GM12865 (cell line): ENCODE results near the gene TMEM151A.

Experiments
- DNase-seq: peaks from one replicate; pipeline ENCODE4 v3.0.0; 2010; ENCODE audit warnings: low read depth
- H3K4me3 ChIP-seq: 2 replicates; pipeline ENCODE4 v1.5.1; 2011; ENCODE audit warnings: mild to moderate bottlenecking, low read depth, low read length, control low read depth
- TF ChIP-seq, protein P1 (sequence below): IDR thresholded peaks from 2 replicates; pipeline ENCODE4 v1.5.1; 2011; ENCODE audit warnings: low read length, control low read depth, low read depth, inconsistent platforms; ENCODE audit not compliant: insufficient read depth; ENCODE audit errors: missing control alignments

TMEM151A gene

DNA sequence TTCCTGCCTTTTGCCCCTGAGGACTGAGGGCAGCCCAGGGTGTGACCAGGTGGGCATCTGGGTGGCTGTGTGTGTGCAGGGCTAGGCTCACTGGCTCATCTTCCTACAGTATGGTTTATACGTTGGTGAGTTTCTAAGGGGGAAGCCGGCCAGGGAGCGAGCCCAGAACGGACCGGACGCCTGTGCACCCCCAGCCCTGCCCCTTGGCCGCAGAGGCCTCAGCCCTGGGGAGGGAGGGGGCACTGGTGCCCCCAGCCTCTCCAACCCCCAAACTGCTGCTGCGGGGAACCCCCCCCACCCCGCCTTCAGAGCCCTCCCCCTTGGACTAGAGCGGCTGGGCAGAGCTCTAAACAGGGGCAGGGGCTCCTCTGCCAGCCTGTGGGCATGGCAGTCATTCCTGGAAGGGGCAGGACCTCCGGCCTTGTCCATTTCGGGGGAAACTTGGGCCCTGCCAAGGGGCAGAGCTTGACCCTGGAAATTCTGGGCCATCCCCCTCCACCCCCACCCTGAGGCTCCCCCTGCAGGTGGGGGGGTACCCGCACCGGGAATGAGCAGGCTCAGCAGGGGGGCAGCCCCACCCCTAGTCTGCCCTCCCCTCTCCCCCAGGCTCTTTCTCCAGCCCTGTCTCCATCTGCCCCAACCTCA, 8.1 kb upstream of the TMEM151A start:
- TF ChIP-seq, protein P1, sequence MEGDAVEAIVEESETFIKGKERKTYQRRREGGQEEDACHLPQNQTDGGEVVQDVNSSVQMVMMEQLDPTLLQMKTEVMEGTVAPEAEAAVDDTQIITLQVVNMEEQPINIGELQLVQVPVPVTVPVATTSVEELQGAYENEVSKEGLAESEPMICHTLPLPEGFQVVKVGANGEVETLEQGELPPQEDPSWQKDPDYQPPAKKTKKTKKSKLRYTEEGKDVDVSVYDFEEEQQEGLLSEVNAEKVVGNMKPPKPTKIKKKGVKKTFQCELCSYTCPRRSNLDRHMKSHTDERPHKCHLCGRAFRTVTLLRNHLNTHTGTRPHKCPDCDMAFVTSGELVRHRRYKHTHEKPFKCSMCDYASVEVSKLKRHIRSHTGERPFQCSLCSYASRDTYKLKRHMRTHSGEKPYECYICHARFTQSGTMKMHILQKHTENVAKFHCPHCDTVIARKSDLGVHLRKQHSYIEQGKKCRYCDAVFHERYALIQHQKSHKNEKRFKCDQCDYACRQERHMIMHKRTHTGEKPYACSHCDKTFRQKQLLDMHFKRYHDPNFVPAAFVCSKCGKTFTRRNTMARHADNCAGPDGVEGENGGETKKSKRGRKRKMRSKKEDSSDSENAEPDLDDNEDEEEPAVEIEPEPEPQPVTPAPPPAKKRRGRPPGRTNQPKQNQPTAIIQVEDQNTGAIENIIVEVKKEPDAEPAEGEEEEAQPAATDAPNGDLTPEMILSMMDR = no peak
- DNase-seq = no peak
- no peak overlapping the region for H3K4me3 ChIP-seq

DNA sequence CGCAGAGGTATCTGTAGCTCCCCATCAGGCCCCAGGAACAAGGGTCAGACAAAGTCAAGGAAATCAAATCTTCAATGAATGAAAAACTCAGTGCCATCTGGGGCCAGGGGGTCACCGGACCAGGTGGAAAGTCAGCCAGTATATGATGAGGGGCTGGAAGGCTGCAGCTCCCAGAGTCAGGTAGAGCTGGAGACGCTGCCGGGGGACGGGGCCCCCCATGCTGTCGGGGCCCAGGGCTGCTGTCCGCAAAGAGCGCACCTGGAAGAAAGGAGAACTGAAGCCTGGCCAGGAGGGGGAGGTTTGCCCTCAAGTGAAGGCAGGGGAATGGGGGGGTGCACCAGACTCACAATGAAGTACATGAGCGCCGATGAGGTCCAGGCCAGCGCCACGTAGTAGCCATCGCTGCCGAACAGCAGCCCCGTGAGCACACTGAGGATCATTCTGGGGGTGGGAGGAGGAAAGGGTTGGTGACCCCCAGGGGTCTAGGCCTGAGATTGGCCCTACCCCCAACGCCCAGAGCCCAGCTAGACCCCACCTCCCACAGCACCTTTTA, 7.1 kb upstream of the TMEM151A start:
- DNase-seq = no peak
- no peak overlapping the region for H3K4me3 ChIP-seq
- TF ChIP-seq, protein P1 = no peak

DNA sequence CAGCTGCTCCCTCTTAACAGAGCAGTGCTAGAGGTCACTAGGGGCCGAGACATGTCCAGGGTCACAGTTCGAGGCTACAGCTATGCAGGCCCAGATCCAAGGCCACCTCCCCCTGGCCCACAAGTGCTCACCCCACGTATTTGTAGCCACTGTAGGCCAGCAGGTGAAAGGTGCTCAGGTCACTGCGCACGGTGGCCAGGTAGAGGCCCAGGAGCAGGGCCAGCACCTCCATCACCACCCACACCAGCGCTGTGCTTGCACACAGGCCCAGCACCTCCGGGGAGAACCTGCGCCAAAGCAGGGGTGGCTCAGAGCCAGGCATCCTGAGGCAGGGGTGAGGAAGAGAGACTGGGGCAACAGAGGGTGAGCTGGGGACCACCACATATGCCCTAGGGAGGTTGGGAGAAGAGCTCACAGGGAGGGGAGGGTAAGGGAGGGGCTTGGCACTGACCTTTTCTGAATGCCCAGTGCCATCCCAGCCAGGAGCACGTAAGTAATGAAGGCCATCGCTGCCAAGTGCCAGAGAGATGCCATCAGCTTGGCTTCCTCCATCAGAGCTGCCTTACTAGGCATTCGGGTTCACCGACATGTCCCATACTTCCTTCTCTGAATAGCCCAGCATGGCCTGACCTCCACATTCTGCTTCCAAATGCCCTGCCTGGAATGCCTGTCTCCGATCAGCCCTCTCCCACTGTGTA, 6.3 kb upstream of the TMEM151A start:
- no peak for DNase-seq
- TF ChIP-seq, protein P1 = no peak

DNA sequence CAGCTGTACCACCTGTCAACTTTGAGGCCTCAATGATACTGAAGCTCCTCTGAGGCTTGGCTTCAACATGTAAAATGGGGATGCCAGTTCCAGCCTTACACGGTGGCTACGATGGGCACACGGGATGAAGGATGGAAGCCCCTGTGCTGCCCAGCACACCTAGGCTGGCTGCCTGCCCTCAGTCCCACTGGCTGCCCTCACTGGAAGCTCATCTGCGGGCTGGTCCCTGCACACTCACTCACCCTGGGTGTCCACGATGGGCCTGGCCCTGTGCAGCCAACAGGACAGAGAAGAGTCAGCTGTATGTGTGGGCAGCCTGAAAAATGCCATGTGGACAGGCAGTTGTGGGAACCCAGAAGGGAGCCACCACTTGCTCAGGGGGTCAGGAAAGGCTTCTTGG, 5.0 kb upstream of the TMEM151A start:
- no peak for DNase-seq
- TF ChIP-seq, protein P1 = no peak
- no peak overlapping the region for H3K4me3 ChIP-seq

More for the DNA sequence above, 6.3 kb upstream of the TMEM151A start:
- H3K4me3 ChIP-seq = no peak overlapping the region

DNA sequence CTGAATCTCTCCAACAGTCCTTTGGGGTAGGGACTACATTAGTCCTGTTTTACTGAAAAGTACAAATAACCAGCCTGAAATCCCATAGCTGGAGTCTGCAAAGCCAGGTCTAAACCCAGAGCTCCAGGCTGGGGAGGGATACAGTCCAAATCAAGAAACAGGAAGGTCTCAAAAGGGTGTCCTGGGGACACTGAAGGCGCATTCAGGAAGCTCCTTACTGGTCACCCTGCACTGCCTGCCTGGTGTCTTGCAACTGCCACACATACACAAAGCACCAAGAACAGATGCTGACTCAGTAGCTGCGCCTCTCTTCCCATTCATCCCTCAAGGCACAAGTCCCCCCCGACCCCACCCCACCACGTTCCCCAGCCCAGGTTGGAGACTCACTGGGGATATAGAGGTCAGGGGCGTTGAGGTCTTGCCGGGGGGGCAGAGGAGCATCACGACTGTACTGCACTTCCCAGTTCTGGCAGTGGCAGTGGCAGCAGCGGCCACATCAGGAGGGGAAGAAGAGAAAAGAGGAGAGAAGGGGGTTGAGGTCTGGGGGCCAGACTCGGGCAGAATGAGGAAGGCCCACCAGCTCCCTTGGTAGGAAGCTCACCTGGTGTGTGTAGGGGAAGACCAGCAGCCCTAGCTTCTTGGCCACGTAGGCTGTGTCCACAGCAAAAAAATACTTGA, 4.3 kb upstream of the TMEM151A start:
- TF ChIP-seq, protein P1 = no peak
- no peak overlapping the region for H3K4me3 ChIP-seq
- no peak for DNase-seq

DNA sequence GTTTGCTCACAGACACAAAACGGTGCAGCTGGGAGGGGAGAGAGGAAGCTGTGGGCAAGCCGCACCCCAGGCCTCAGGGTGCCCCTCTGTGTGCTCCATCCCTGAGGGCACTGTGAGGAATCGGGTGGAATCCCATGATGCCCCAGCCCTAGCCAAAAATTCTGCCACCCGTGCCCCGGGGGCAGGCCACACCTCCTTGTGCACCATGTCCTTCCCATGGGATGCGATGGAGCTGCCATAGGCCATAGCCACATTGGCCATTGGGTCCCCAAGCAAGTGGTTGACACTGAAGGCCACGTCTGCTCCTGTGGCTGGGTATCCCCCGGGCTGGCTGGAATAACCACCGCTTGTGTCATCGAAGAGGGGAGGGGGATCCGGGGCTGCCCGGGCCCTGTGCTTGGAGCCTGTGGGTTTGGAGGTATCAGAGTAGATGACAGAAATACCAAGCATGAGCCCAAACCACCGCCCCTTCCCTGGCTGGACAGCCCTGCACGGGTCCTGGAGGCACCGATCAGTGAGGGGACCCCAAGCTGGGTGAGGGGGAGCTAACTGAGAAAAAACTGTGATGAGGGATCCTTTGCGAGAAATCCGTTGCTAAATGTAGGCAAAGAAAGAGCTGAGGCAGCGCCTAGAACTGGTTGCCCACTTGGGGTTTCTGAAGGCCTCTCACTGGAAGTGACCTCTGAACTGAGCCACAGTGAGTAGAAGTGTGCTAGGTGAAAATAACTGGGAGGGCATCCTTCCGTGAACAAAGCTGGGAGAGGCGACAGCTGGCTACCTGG, 3.6 kb upstream of the TMEM151A start:
- DNase-seq = no peak
- TF ChIP-seq, protein P1 = no peak
- peak overlapping the region; percentile 80 for H3K4me3 ChIP-seq
